Breast epithelium (tissue), 4 donors: ENCODE results near the gene TUT1. TPM values are rescaled to one million over a fixed set of nuclear protein-coding genes. Genes with fewer than 3 reads are reported as not detected.
A peak's percentile ranks its signal among the peaks of the same experiment; 100 is the strongest.

Experiments
- DNase-seq, 2 donors: peaks; one replicate each; pipeline ENCODE4 v3.0.0-alpha.2; 2019; ENCODE audit warnings: low spot score in 2 of 2
- H3K27ac ChIP-seq, 2 donors: fragments of 200-600 bp; sonication (generic) in 1 of 2; one replicate each; pipeline ENCODE4 v1.5.1; 2016 to 2019; ENCODE audit warnings: mild to moderate bottlenecking in 1 of 2
- H3K27me3 ChIP-seq, 2 donors: fragments of 200-600 bp; sonication (generic) in 1 of 2; one replicate each; pipeline versions ENCODE4 v1.5.1 to v1.6.0; 2017 to 2019; ENCODE audit warnings: control low read depth in 1 of 2, mild to moderate bottlenecking in 1 of 2
- H3K36me3 ChIP-seq: fragments of 200-600 bp; one replicate; pipeline ENCODE4 v1.5.1; 2019
- H3K4me1 ChIP-seq, 2 donors: fragments of 200-600 bp; sonication (generic); one replicate each; pipeline ENCODE4 v1.5.1; 2016 to 2019; ENCODE audit warnings: control low read depth in 1 of 2
- H3K4me3 ChIP-seq, 3 donors: fragments of 200-600 bp; sonication (generic); 1 replicate in 2 of 3; 2 replicates in 1 of 3; pipeline ENCODE4 v1.5.1; 2016 to 2019; ENCODE audit warnings: mild to moderate bottlenecking in 3 of 3, moderate library complexity in 2 of 3
- H3K9me3 ChIP-seq, 2 donors: fragments of 200-600 bp; sonication (generic) in 1 of 2; one replicate each; pipeline ENCODE4 v1.5.1; 2016 to 2019; ENCODE audit warnings: control low read depth in 1 of 2
- POLR2A ChIP-seq: fragments of 450-650 bp; IDR thresholded peaks from one replicate; pipeline ENCODE4 v1.6.1; 2016; ENCODE audit warnings: antibody characterized with exemption, mild to moderate bottlenecking, moderate library complexity
- POLR2AphosphoS5 ChIP-seq, 3 donors: sonication (generic); formaldehyde crosslinking; IDR thresholded peaks; one replicate each; pipeline ENCODE4 v1.6.1; 2017; ENCODE audit warnings: antibody characterized with exemption in 3 of 3
- intact Hi-C: fragments of 100-400 bp; cut with DNase I; formaldehyde crosslinking; loops from one replicate; pipeline ENCODE4 v1.15.1; 2023; ENCODE audit warnings: low total_unique reads
- total RNA-seq, 3 donors: library from RNA; depleted of rRNA; stranded (reverse); fragments of >200 nt; gene quantifications; one replicate each; pipeline ENCODE4 v1.1.0, GENCODE V29; 2016
- TF ChIP-seq, protein P1 (sequence below), 3 donors: fragments of 450-650 bp; IDR thresholded peaks; one replicate each; pipeline ENCODE4 v1.5.1; 2016 to 2017; ENCODE audit warnings: antibody characterized with exemption in 3 of 3, mild to moderate bottlenecking in 3 of 3, moderate library complexity in 3 of 3

The TUT1 gene
- total RNA-seq, 3 donors from 2014 or later = 7.7 to 12.1 (median 10.7) TPM

DNA sequence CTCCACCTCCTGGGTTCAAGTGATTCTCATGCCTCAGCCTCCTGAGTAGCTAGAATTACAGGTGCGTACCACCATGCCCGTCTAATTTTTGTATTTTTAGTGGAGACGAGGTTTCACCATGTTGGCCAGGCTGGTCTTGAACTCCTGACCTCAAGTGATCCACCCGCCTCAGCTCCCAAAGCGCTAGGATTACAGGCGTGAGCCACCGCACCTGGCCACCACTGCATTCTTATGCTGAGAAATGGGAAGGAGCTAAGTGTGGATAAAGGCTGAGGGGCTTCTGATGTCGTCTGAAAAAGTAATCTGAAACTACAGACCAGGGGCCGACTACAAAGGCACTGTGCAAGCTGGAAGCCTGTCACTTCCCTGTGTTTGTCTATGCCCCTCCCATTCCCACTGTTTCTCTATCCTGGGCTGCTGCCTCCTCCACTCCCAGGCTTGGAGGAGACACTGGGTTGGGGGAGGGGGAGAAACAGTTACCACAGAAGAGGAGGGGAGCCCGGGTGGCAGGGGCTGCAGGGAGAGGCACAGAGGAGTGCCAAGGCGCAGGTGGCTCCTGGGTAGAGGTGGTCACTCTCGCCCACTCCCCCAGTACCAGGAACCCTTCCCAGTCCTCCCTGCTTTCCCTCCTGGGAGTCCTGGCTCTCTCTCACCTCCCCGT lies 13.3 kb upstream of the TUT1 start:
- Histone ChIP-seq H3K27me3 (no peaks in the 10 kb centered on the region), H3K4me1 (peaks cover 3 to 15% of the 10 kb centered on the region in 2 donors), H3K4me3 (no peak overlapping the region), H3K27ac (no peak overlapping the region), H3K9me3 (no peaks in the 10 kb centered on the region), H3K36me3 (no peaks in the 10 kb centered on the region)
- no peak for DNase-seq
- intact Hi-C loops = no loop called here
- TF ChIP-seq POLR2A = no peak
- TF ChIP-seq, protein P1, sequence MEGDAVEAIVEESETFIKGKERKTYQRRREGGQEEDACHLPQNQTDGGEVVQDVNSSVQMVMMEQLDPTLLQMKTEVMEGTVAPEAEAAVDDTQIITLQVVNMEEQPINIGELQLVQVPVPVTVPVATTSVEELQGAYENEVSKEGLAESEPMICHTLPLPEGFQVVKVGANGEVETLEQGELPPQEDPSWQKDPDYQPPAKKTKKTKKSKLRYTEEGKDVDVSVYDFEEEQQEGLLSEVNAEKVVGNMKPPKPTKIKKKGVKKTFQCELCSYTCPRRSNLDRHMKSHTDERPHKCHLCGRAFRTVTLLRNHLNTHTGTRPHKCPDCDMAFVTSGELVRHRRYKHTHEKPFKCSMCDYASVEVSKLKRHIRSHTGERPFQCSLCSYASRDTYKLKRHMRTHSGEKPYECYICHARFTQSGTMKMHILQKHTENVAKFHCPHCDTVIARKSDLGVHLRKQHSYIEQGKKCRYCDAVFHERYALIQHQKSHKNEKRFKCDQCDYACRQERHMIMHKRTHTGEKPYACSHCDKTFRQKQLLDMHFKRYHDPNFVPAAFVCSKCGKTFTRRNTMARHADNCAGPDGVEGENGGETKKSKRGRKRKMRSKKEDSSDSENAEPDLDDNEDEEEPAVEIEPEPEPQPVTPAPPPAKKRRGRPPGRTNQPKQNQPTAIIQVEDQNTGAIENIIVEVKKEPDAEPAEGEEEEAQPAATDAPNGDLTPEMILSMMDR (IDR thresholded peaks at IDR 0.05) = no peak
- no peak for TF ChIP-seq POLR2AphosphoS5 (IDR thresholded peaks at IDR 0.05)

DNA sequence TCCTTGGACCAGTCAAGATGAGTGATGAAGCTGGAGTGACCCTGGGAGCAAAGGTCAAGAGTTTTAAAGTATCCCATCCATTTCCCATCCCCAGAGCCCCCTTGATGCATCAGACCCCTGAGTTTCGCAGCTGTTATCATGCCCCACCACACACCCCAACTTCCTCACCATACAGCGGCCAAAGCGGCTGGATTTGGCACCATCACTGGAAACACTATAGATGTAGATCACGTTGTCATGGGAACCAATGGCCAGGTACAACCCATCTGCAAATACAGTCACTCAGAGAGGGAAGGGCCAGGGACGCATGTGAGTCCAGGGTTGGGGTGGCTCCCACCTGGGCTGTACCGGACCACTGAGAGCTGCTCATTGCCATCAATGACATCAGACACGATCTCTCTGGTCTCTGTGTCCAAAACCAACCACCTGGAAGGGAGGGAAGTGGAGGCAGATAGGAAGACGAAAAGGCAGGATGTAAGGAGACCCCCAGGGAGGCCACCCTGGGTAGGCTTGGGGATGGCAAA lies 12.5 kb upstream of the TUT1 start:
- Histone ChIP-seq H3K36me3 (no peaks in the 10 kb centered on the region), H3K4me3 (no peak overlapping the region), H3K4me1 (peaks cover 3 to 22% of the 10 kb centered on the region in 2 donors), H3K27me3 (no peaks in the 10 kb centered on the region), H3K27ac (peak overlapping the region; percentile 95 to 96), H3K9me3 (no peaks in the 10 kb centered on the region)
- intact Hi-C loops = no loop called here
- TF ChIP-seq, protein P1 (IDR thresholded peaks at IDR 0.05) = no peak
- TF ChIP-seq POLR2AphosphoS5 (IDR thresholded peaks at IDR 0.05) (no peak), POLR2A (no peak)
- no peak for DNase-seq

DNA sequence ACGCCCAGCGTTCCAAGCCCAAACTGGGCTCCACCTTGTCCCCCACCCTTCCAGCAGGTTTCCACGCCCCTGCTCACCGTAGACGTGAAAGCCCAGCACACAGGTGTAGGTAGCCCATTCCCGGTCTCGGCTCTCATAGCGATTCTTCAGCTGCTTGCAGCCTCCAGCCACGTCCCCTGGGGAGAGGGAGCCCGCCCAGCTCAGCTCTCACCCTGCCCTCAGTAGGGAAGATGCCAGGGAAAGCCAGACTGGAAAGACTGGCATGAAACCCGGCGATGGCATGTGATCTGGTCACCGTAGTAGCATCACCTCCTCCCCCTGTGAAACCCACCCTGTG lies 11.7 kb upstream of the TUT1 start:
- Histone ChIP-seq H3K36me3 (no peaks in the 10 kb centered on the region), H3K27ac (peak overlapping the region; percentile 95 to 96), H3K9me3 (no peaks in the 10 kb centered on the region), H3K27me3 (no peaks in the 10 kb centered on the region), H3K4me3 (peak overlapping the region; percentile 63 to 96 (median 91)), H3K4me1 (peaks cover 3 to 22% of the 10 kb centered on the region in 2 donors)
- DNase-seq = no peak
- intact Hi-C loops = no loop called here
- TF ChIP-seq, protein P1 (IDR thresholded peaks at IDR 0.05) = no peak
- TF ChIP-seq POLR2AphosphoS5 (IDR thresholded peaks at IDR 0.05) = no peak
- TF ChIP-seq POLR2A = no peak

DNA sequence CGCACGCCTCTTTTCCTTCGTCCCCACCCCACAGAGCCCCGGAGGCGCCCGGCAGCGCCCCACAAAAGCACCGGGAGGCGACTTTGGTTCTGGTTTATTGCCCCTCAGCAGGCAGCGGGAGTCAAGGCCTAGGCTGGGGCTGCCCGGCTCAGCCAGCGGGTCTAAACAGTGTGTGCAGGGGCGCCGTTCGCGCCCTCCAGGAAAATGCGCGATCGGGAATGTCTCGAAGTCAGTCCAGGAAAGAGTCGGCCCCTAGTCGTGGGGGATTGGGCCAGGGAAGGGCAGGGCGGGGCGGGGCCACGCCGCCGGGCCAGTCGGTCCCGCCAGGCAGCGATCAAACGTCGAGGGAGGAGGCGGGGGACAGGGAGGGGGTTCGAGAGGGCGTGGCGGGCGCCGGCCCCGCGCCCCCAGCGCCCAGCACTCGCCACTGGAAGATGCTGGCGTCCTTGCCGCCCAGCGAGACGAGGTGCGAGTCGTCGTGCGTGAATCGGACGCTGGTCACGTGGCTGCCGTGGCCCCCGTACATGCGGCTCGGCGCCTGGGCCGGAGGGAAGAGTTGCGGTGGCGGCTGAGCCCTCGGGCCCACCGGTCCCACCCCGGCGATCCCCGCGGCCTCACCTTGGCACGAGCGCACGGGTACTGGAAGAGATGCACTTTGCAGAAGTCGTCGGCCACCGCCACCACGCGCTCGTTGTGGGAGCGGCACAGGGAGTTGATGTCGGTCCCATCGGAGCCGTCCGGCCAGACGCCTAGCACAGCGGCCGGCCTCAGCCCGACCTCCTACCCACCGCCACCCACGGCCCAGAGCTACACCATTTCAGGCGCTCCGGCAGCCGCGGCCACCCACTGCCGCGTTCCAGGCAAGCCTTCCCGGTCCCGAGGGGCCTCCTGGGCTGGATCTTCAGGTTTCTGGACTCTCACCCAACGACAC lies 11.1 kb upstream of the TUT1 start:
- H3K27me3 ChIP-seq = no peaks in the 10 kb centered on the region
- intact Hi-C loops = no loop called here
- DNase-seq = peak; percentile 72
- H3K36me3 ChIP-seq = peaks cover 4% of the 10 kb centered on the region
- no peaks in the 10 kb centered on the region for H3K9me3 ChIP-seq
- TF ChIP-seq POLR2AphosphoS5 (IDR thresholded peaks at IDR 0.05) = peak in 2 of 3 donors; percentile 59 to 62
- no peak for TF ChIP-seq POLR2A
- H3K4me1 ChIP-seq = peaks cover 3 to 22% of the 10 kb centered on the region in 2 donors
- H3K4me3 ChIP-seq = peak overlapping the region; percentile 63 to 96 (median 91)
- peak overlapping the region; percentile 95 to 96 for H3K27ac ChIP-seq

DNA sequence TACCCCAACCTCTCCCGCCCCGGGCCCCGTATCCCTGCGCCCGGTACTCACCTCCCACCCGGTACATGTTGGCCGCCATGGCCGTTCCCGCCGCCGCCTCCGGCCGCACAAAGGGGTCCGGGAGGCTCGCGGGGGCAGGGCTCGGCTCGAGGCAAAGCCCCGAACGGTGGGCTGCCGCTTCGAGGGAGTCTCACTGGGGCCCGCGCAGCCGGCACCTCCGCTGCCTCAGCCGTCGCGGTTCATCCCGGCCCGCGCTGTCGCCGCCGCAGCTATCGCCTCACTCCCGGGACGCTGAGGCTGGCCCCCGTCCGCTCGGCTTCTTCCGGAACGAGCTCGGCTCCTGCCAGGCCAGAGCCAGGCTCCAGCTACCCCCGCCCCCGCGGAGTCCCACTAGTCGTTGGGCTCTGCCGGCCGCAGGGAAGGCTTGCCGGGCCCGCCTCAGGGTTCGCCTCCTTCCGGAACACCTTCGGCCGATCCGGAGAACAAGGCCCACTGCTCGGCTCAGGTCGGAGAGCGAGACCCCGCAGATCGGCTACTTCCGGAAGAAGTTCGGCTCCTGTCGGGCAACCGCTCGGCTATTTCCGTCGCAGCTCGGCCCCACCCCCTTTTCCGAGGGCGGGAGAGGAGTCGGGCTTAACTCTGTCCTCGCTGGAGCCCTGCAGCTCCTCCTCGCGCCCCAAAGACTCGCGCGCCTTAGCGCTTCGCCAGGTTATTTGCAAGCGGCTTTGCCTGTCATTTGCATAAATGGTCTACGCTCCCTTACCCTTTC lies 10.2 kb upstream of the TUT1 start, which contains the start of gene MTA2:
MTA2 (minus strand) TSS at position 494 of the 769 bp plus-strand sequence; CDS start at position 79, 415 bp downstream.
- peak; percentile 97 to 99 for DNase-seq
- intact Hi-C loops = no loop called here
- Histone ChIP-seq H3K27ac (peak within 1 kb of the TSS; percentile 95 to 96), H3K27me3 (no peaks in the 10 kb centered on the region), H3K36me3 (peaks cover 5% of the 10 kb centered on the region), H3K4me1 (peaks cover 3 to 22% of the 10 kb centered on the region in 2 donors), H3K4me3 (peak within 1 kb of the TSS; percentile 63 to 96 (median 91)), H3K9me3 (no peaks in the 10 kb centered on the region)
- TF ChIP-seq POLR2AphosphoS5 (IDR thresholded peaks at IDR 0.05) = peak; percentile 48 to 68 (median 57)
- TF ChIP-seq POLR2A = peak; percentile 36
- TF ChIP-seq, protein P1 (IDR thresholded peaks at IDR 0.05) = peak in 1 of 3 donors; percentile 5
